ENCODE measurements around the gene NIBAN1.
A peak's percentile ranks its signal among the peaks of the same experiment; 100 is the strongest.
"Not testable (repeated sequence)": the region's sequence is repeated elsewhere in the genome, so short reads cannot be mapped to it uniquely, and the experiment has no call there.

NIBAN1 gene

GRCh38 chr1:184974056-184974836, at the start of gene NIBAN1:
TSS of gene NIBAN1 (minus strand) at chr1:184974508. CDS start at chr1:184974356, 152 bp downstream.
- peak; percentile 58 for DNase-seq (ENCODE audit: low read depth)

GRCh38 chr1:185017966-185018365, 43.7 kb upstream of the NIBAN1 start:
- DNase-seq (ENCODE audit: low read depth): no peak

GRCh38 chr1:185017338-185017737, 43.0 kb upstream of the NIBAN1 start:
- DNase-seq (ENCODE audit: low read depth): no peak

- DNase-seq (ENCODE audit: low read depth): no peak
Measured at GRCh38 chr1:185016880-185017279, 42.6 kb upstream of the NIBAN1 start.

- no peak for DNase-seq (ENCODE audit: low read depth)
Measured at GRCh38 chr1:185015631-185016030, 41.3 kb upstream of the NIBAN1 start.

- DNase-seq (ENCODE audit: low read depth): no peak
Measured at GRCh38 chr1:185014941-185015340, 40.6 kb upstream of the NIBAN1 start.

GRCh38 chr1:185010361-185010760, 36.1 kb upstream of the NIBAN1 start:
- DNase-seq (ENCODE audit: low read depth): no peak

- no peak for DNase-seq (ENCODE audit: low read depth)
Measured at GRCh38 chr1:185008838-185009237, 34.5 kb upstream of the NIBAN1 start.

GRCh38 chr1:185001312-185001880, 27.1 kb upstream of the NIBAN1 start:
- not testable (repeated sequence) for DNase-seq (ENCODE audit: low read depth)

GRCh38 chr1:184999974-185000373, 25.7 kb upstream of the NIBAN1 start:
- DNase-seq (ENCODE audit: low read depth): not testable (repeated sequence)

- DNase-seq (ENCODE audit: low read depth): no peak
Measured at GRCh38 chr1:184994301-184994700, 20.0 kb upstream of the NIBAN1 start.

- DNase-seq (ENCODE audit: low read depth): no peak
Measured at GRCh38 chr1:184992271-184992670, 18.0 kb upstream of the NIBAN1 start.

GRCh38 chr1:184990204-184990603, 15.9 kb upstream of the NIBAN1 start:
- DNase-seq (ENCODE audit: low read depth): no peak

- DNase-seq (ENCODE audit: low read depth): no peak
Measured at GRCh38 chr1:184988506-184988905, 14.2 kb upstream of the NIBAN1 start.

GRCh38 chr1:184987696-184988095, 13.4 kb upstream of the NIBAN1 start:
- no peak for DNase-seq (ENCODE audit: low read depth)

- DNase-seq (ENCODE audit: low read depth): no peak
Measured at GRCh38 chr1:184986250-184986649, 11.9 kb upstream of the NIBAN1 start.

- peak; percentile 67 for DNase-seq (ENCODE audit: low read depth)
Measured at GRCh38 chr1:184982002-184982954, 8.0 kb upstream of the NIBAN1 start.

- DNase-seq (ENCODE audit: low read depth): no peak
Measured at GRCh38 chr1:184980726-184981125, 6.4 kb upstream of the NIBAN1 start.

- DNase-seq (ENCODE audit: low read depth): no peak
Measured at GRCh38 chr1:184975208-184975870, 1.0 kb upstream of the NIBAN1 start.

- DNase-seq (ENCODE audit: low read depth): no peak
Measured at GRCh38 chr1:184974837-184975115, 468 bp upstream of the NIBAN1 start.

- peak; percentile 46 for DNase-seq (ENCODE audit: low read depth)
Measured at GRCh38 chr1:184973272-184974055, 844 bp downstream of the NIBAN1 start.

Measured in stimulated activated CD8-positive, alpha-beta memory T cell treated with anti-CD3 and anti-CD28 coated beads, Interleukin-4, amount 100 ng/mL, for 24 hours (primary cell).